Activated B cell treated with CpG ODN at 0.5 μM for 24 hours (primary cell): ENCODE results near the gene ASF1B. TPM values are rescaled to one million over a fixed set of nuclear protein-coding genes. Genes with fewer than 3 reads are reported as not detected.

Experiments used
- ATAC-seq: fragments of 200-7000 bp; cut with Tn5 transposase; one replicate; pipeline ENCODE4 v1.10.0; 2021; ENCODE audit warnings: low read depth, mild to moderate bottlenecking, moderate library complexity
- CTCF ChIA-PET: fragments of 350-600 bp; sonication (Branson Sonifier 250); formaldehyde crosslinking; loops from one replicate; lab custom pipeline; 2021; ENCODE audit warnings: antibody characterized with exemption; lab: Charles Lee
- POLR2A ChIA-PET: fragments of 350-600 bp; sonication (Branson Sonifier 250); formaldehyde crosslinking; loops from one replicate; lab custom pipeline; 2021; ENCODE audit warnings: antibody characterized with exemption; lab: Charles Lee
- DNase-seq: peaks from one replicate; pipeline ENCODE4 v3.0.0; 2022
- H3K27ac Mint-ChIP-seq: one replicate; pipeline ENCODE4 v1.8.0; 2020; ENCODE audit warnings: mixed read lengths
- H3K27me3 Mint-ChIP-seq: one replicate; pipeline ENCODE4 v1.8.0; 2021; ENCODE audit warnings: mixed read lengths
- H3K36me3 Mint-ChIP-seq: one replicate; pipeline ENCODE4 v1.8.0; 2021; ENCODE audit warnings: low read depth, mixed read lengths
- H3K4me1 Mint-ChIP-seq: one replicate; pipeline ENCODE4 v1.8.0; 2021; ENCODE audit warnings: mixed read lengths
- H3K4me3 Mint-ChIP-seq: one replicate; pipeline ENCODE4 v1.8.0; 2020; ENCODE audit warnings: mild to moderate bottlenecking, mixed read lengths
- H3K9me3 Mint-ChIP-seq: one replicate; pipeline ENCODE4 v1.8.0; 2020; ENCODE audit warnings: mixed read lengths
- CTCF ChIP-seq: fragments of 200-600 bp; IDR thresholded peaks from one replicate; pipeline ENCODE4 v1.8.0; 2022; ENCODE audit warnings: antibody characterized with exemption, mild to moderate bottlenecking
- intact Hi-C: fragments of 100-400 bp; cut with micrococcal nuclease; formaldehyde crosslinking; loops from one replicate; pipeline ENCODE4 v1.15.1; 2024
- total RNA-seq: library from RNA; stranded (reverse); gene quantifications from 2 replicates; pipeline ENCODE4 v1.2.3, GENCODE V29; 2022

ASF1B gene
- total RNA-seq, 1 donor from 2014 or later = 3.7 TPM

GRCh38 chr19:14135985-14136508 lies 342 bp downstream of the ASF1B start:
- H3K4me1 Mint-ChIP-seq = peaks cover 16% of the 10 kb centered on the region
- intact Hi-C loops = loop anchor here (1.0 to 5.0 kb wide), 14 partner anchors 19 to 984 kb away; partner anchors contain the start of genes DDX39A, IER2, NDUFB7 and PRKACA
- CTCF ChIA-PET = interaction anchor here (1.0 to 3.6 kb wide), 23 partner anchors 10 to 344 kb away, joined by 3 to 33 read pairs (median 4); partner anchors contain the start of genes IL27RA, MISP3 and PRKACA
- H3K27ac Mint-ChIP-seq = no peak overlapping the region
- DNase-seq = no peak
- POLR2A ChIA-PET = interaction anchor here (0.6 to 1.8 kb wide), 24 partner anchors 15 to 1244 kb away, joined by 3 to 17 read pairs (median 4); partner anchors contain the start of genes ADGRE3, AKAP8, IL27RA and NDUFB7
- ATAC-seq = no peak
- H3K36me3 Mint-ChIP-seq = peaks cover 10% of the 10 kb centered on the region
- no peak for TF ChIP-seq CTCF
- no peaks in the 10 kb centered on the region for H3K27me3 Mint-ChIP-seq
- peak overlapping the region; percentile 94 for H3K4me3 Mint-ChIP-seq
- H3K9me3 Mint-ChIP-seq = no peaks in the 10 kb centered on the region

GRCh38 chr19:14135355-14135754 lies 1.0 kb downstream of the ASF1B start:
- H3K27me3 Mint-ChIP-seq = no peaks in the 10 kb centered on the region

DNA sequence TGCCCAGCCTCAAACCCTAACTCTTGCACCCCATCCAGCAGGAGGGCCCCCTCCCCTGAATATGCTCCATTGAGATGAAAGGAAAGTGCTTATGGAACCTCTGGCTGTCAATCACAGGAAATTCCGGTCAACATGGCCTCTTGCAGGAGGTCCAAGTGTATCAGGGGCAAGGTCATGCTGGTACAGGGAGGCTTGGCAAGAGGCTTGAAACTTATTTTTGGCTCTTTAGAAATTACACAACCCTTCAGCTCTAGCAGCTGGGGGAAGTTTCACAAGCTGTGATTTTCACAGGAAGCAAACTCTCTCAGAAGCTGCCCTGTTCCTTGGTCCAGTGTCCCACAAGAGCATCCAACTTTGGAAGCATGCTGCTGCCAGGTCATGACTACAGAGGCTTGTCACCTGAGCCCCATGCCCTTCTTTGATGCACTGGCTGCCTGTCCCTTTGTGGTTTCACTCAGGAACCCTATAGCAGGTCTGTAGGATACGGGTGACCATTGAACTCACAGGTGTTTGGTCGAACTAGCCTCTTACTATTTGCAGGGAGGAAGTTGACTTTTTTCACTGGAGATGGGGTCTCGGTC lies 8.4 kb downstream of the ASF1B start:
- no peak for TF ChIP-seq CTCF
- DNase-seq (no peak), ATAC-seq (no peak)
- Mint-ChIP-seq H3K9me3 (no peaks in the 10 kb centered on the region), H3K27ac (no peak overlapping the region), H3K27me3 (no peaks in the 10 kb centered on the region), H3K36me3 (no peaks in the 10 kb centered on the region), H3K4me1 (peaks cover 3% of the 10 kb centered on the region), H3K4me3 (no peak overlapping the region)
- ChIA-PET POLR2A (no interaction called here), CTCF (no interaction called here)
- intact Hi-C loops = no loop called here

More at GRCh38 chr19:14135355-14135754, 1.0 kb downstream of the ASF1B start:
- no peak for DNase-seq
- ChIA-PET POLR2A (interaction anchor here (0.7 kb wide), 1 partner anchor 333 kb away, joined by 6 read pairs; no protein-coding TSS in a partner anchor), CTCF (interaction anchor here (1.1 to 3.6 kb wide), 3 partner anchors 60 to 338 kb away, joined by 3 to 33 read pairs (median 4); no protein-coding TSS in a partner anchor)
- no peak for ATAC-seq
- peak overlapping the region; percentile 20 for H3K27ac Mint-ChIP-seq
- intact Hi-C loops = loop anchor here (5.0 kb wide), 3 partner anchors 338 to 983 kb away; partner anchors contain the start of genes IER2, NDUFB7, STX10 and ZSWIM4
- peaks cover 10% of the 10 kb centered on the region for H3K36me3 Mint-ChIP-seq
- peak overlapping the region; percentile 94 for H3K4me3 Mint-ChIP-seq
- H3K9me3 Mint-ChIP-seq = no peaks in the 10 kb centered on the region
- peaks cover 16% of the 10 kb centered on the region for H3K4me1 Mint-ChIP-seq
- no peak for TF ChIP-seq CTCF

DNA sequence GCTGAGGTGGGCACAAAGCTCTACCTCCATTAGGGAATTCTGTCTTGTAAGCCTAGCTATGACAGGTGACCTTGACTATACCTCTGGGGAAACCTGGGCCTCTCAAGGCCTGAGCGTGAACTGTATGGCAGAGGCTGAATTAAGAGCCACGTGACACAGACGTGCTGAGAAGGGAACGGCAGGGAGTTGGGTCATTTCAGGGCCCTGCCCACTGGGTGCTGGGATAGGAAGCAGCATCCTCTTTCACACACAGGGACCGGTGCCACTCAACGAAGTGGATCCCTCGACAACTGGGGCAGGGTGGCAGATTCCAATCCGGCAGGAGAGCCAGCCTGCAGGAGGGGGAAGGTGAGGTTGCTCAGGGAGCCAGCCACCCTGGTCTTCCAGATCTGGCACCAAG lies 9.2 kb downstream of the ASF1B start:
- ATAC-seq = no peak
- H3K9me3 Mint-ChIP-seq = no peaks in the 10 kb centered on the region
- H3K36me3 Mint-ChIP-seq = no peaks in the 10 kb centered on the region
- H3K4me1 Mint-ChIP-seq = peaks cover 3% of the 10 kb centered on the region
- TF ChIP-seq CTCF = no peak
- H3K4me3 Mint-ChIP-seq = no peak overlapping the region
- no peak for DNase-seq
- ChIA-PET CTCF (interaction anchor here (1.4 kb wide), 1 partner anchor 222 kb away, joined by 4 read pairs; no protein-coding TSS in a partner anchor), POLR2A (no interaction called here)
- H3K27me3 Mint-ChIP-seq = no peaks in the 10 kb centered on the region
- no peak overlapping the region for H3K27ac Mint-ChIP-seq
- intact Hi-C loops = no loop called here

- intact Hi-C loops = no loop called here
- Mint-ChIP-seq H3K4me3 (no peak overlapping the region), H3K36me3 (peaks cover 1% of the 10 kb centered on the region), H3K27me3 (no peaks in the 10 kb centered on the region), H3K9me3 (no peaks in the 10 kb centered on the region), H3K27ac (no peak overlapping the region), H3K4me1 (peaks cover 8% of the 10 kb centered on the region)
- ChIA-PET POLR2A (interaction anchor here (0.7 kb wide), 1 partner anchor 489 kb away, joined by 4 read pairs; no protein-coding TSS in a partner anchor), CTCF (no interaction called here)
- DNase-seq = no peak
- no peak for TF ChIP-seq CTCF
- no peak for ATAC-seq
Observed at GRCh38 chr19:14122924-14123323, 13.5 kb downstream of the ASF1B start.
